Mammary epithelial cell (primary cell): ENCODE measurements around the gene CHN2.

Experiments used
- CTCF ChIP-seq, 2 donors: IDR thresholded peaks in 1 of 2; conservative IDR thresholded peaks in 1 of 2; 2 replicates each; pipeline ENCODE4 v1.5.1; 2011 to 2012; ENCODE audit warnings: inconsistent platforms in 2 of 2, low read length in 2 of 2, mild to moderate bottlenecking in 2 of 2, control low read depth in 1 of 2, low read depth in 1 of 2; ENCODE audit not compliant: insufficient read depth in 1 of 2; ENCODE audit errors: extremely low read depth in 1 of 2
- EZH2 ChIP-seq: IDR thresholded peaks from 2 replicates; pipeline ENCODE4 v1.6.1; 2012; ENCODE audit warnings: low read length, inconsistent platforms, borderline replicate concordance

- TF ChIP-seq CTCF (conservative IDR thresholded peaks at IDR 0.05 in 1 of 2, IDR thresholded peaks at IDR 0.05 in 1 of 2; ENCODE audit: extremely low read depth in 1 of 2, insufficient read depth in 1 of 2, low read depth in 1 of 2, low read length in 2 of 2): no peak
- no peak for TF ChIP-seq EZH2
Measured at GRCh38 chr7:29308424-29308823, 113.8 kb downstream of the CHN2 start.
